AG04450 (cell line): Measurements from ENCODE around the gene GSKIP. TPM values are rescaled to one million over a fixed set of nuclear protein-coding genes. Genes with fewer than 3 reads are reported as not detected.

Experiments used
- CTCF ChIA-PET: fragments of 300-600, 350-600 bp; formaldehyde crosslinking; extraction: SDS; loops from one replicate; lab custom pipeline; 2022; ENCODE audit warnings: antibody characterized with exemption, inconsistent platforms; lab: Charles Lee
- POLR2A ChIA-PET: fragments of 350-600 bp; formaldehyde crosslinking; extraction: SDS; loops from one replicate; lab custom pipeline; 2021; ENCODE audit warnings: antibody characterized with exemption, inconsistent platforms; lab: Yijun Ruan, JAX
- DNase-seq: peaks from one replicate; pipeline ENCODE4 v3.0.0-alpha.2; 2011; ENCODE audit warnings: low read depth, low spot score
- H3K27ac ChIP-seq: one replicate; pipeline ENCODE4 v1.5.1; 2012; ENCODE audit warnings: low read depth, low read length, control low read depth
- H3K27me3 ChIP-seq: one replicate; pipeline ENCODE4 v1.6.0; 2012; ENCODE audit warnings: low read length; ENCODE audit not compliant: control insufficient read depth, insufficient read depth
- H3K4me3 ChIP-seq: 2 replicates; pipeline ENCODE4 v1.5.1; 2011; ENCODE audit warnings: mild to moderate bottlenecking, low read depth, low read length, control low read depth
- H3K9me3 ChIP-seq: 2 replicates; pipeline ENCODE4 v1.5.1; 2012; ENCODE audit warnings: low read length; ENCODE audit not compliant: control insufficient read depth, insufficient read depth
- CTCF ChIP-seq: IDR thresholded peaks from 2 replicates; pipeline ENCODE4 v1.5.1; 2011; ENCODE audit warnings: low read depth, low read length, control low read depth, inconsistent platforms
- polyA plus RNA-seq: library from polyadenylated mRNA; depleted of rRNA; stranded (reverse); fragments of >200 nt; gene quantifications from 2 replicates; pipeline ENCODE4 v1.2.3, GENCODE V29; 2011

Gene GSKIP
- polyA plus RNA-seq, 1 experiment, result 37.9 TPM

DNA sequence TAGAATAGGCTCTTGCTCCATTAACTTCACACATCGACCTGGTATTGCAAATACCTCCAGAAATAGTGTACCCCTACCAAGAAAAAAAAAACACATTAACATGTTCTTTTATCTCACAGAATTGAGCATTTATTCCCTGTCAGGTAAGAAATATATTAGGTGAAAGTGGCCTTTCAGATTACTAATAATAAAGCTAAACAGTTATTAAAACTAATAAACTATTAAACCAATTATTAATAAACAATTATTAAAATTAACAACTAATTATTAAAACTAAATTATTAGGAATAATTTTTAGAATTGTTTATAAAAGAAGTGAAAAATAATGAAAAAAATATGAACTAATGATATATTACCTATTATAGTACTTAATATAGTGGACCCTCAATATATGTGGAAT, 21.4 kb downstream of the GSKIP start:
- Histone ChIP-seq H3K27ac (no peak overlapping the region), H3K27me3 (no peaks in the 10 kb centered on the region), H3K4me3 (no peak overlapping the region), H3K9me3 (no peaks in the 10 kb centered on the region)
- no peak for TF ChIP-seq CTCF
- CTCF ChIA-PET, result no interaction called here
- POLR2A ChIA-PET, result no interaction called here
- no peak for DNase-seq

DNA sequence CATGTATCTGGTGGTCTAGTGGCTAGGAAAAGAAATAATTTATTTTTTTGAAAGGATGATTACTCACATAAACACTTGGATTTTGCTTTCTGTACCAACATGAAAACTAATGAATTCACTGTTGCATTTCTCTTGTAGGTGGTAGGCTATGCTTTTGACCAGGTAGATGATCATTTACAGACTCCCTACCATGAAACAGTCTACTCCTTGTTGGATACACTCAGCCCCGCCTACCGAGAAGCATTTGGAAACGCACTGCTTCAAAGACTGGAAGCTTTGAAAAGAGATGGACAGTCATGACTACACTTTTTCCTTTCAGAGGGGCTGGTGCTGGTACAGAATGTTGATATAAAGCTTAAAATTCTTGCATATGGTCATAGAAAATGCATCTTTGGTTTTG, 22.1 kb downstream of the GSKIP start:
- ChIA-PET POLR2A (no interaction called here), CTCF (no interaction called here)
- Histone ChIP-seq H3K4me3 (no peak overlapping the region), H3K27me3 (no peaks in the 10 kb centered on the region), H3K27ac (no peak overlapping the region), H3K9me3 (no peaks in the 10 kb centered on the region)
- no peak for DNase-seq
- TF ChIP-seq CTCF, result no peak

GRCh38 chr14:96390965-96391292, 27.6 kb downstream of the GSKIP start:
- TF ChIP-seq CTCF, result no peak
- ChIA-PET POLR2A (no interaction called here), CTCF (no interaction called here)
- Histone ChIP-seq H3K9me3 (no peaks in the 10 kb centered on the region), H3K27ac (no peak overlapping the region), H3K27me3 (peaks cover 2% of the 10 kb centered on the region), H3K4me3 (peak overlapping the region; percentile 71)
- no peak for DNase-seq

- POLR2A ChIA-PET, result no interaction called here
- peak; percentile 77 for DNase-seq
- no peak for TF ChIP-seq CTCF
- CTCF ChIA-PET, result interaction anchor here (0.7 kb wide), 1 partner anchor 293 kb away, joined by 3 read pairs; no protein-coding TSS in a partner anchor
- Histone ChIP-seq H3K27ac (peak overlapping the region; percentile 52), H3K27me3 (peaks cover 2% of the 10 kb centered on the region), H3K9me3 (no peaks in the 10 kb centered on the region), H3K4me3 (peak overlapping the region; percentile 71)
Measured at GRCh38 chr14:96391293-96392118, 28.2 kb downstream of the GSKIP start.

GRCh38 chr14:96393071-96393691, 29.9 kb downstream of the GSKIP start:
- POLR2A ChIA-PET, result no interaction called here
- CTCF ChIA-PET, result no interaction called here

More at GRCh38 chr14:96393071-96393691, 29.9 kb downstream of the GSKIP start:
- Histone ChIP-seq H3K27ac (no peak overlapping the region), H3K27me3 (peaks cover 2% of the 10 kb centered on the region), H3K4me3 (no peak overlapping the region), H3K9me3 (no peaks in the 10 kb centered on the region)
- no peak for DNase-seq
- no peak for TF ChIP-seq CTCF
